GM12878 (cell line): ENCODE results near the gene NTF3. TPM values are rescaled to one million over a fixed set of nuclear protein-coding genes. Genes with fewer than 3 reads are reported as not detected.

Experiments
- ATAC-seq: fragments of 200-7000 bp; cut with Tn5 transposase; 3 replicates; pipeline ENCODE4 v1.9.1; 2020; ENCODE audit warnings: mild to moderate bottlenecking, moderate library complexity
- BruUV-seq: library from RNA; stranded (reverse); fragments of 400-500 nt; replicated peaks from 2 replicates; lab custom pipeline; 2021; lab: Mats Ljungman, UMichigan
- CTCF ChIA-PET: fragments of 300-600 bp; sonication (Branson Sonifier 250); formaldehyde crosslinking; extraction: SDS; loops from one replicate; lab custom pipeline; 2021; ENCODE audit warnings: inconsistent platforms; lab: Yijun Ruan, JAX
- POLR2A ChIA-PET: fragments of 350-600 bp; formaldehyde crosslinking; extraction: SDS; loops from one replicate; lab custom pipeline; 2021; ENCODE audit warnings: inconsistent platforms; lab: Charles Lee
- RAD21 ChIA-PET: fragments of 300-600 bp; sonication (Branson Sonifier 250); formaldehyde crosslinking; loops from one replicate; lab custom pipeline; 2023; ENCODE audit warnings: antibody characterized with exemption; ENCODE audit not compliant: unreplicated experiment; lab: Charles Lee
- SMC1A ChIA-PET: fragments of 300-600 bp; sonication (Branson Sonifier 250); formaldehyde crosslinking; loops from one replicate; lab custom pipeline; 2023; ENCODE audit not compliant: unreplicated experiment, uncharacterized antibody; lab: Charles Lee
- DNase-seq: peaks from one replicate; pipeline ENCODE4 v3.0.0-alpha.2; 2011; ENCODE audit warnings: low read depth, low spot score
- FAIRE-seq: peaks from 3 replicates; lab custom pipeline; 2011; peaks lifted over from hg19 to GRCh38; lab: Jason Lieb, UNC
- H2AFZ ChIP-seq: 2 replicates; pipeline ENCODE4 v1.6.0; 2011; ENCODE audit warnings: low read depth, low read length, control low read depth; ENCODE audit not compliant: control insufficient read depth
- H3K27ac ChIP-seq: 2 replicates; pipeline ENCODE4 v1.5.1; 2011; ENCODE audit warnings: control low read depth; ENCODE audit not compliant: control insufficient read depth, insufficient read depth
- H3K27me3 ChIP-seq, 2 experiments: replicated peaks in 1 of 2; 2 replicates each; pipeline versions ENCODE4 v1.6.0 to v1.6.1; 2011; ENCODE audit warnings: low read length in 1 of 2; ENCODE audit not compliant: control insufficient read depth in 2 of 2, insufficient read depth in 2 of 2
- H3K36me3 ChIP-seq, 2 experiments: 2 replicates each; pipeline ENCODE4 v1.5.1; 2011; ENCODE audit warnings: low read length in 1 of 2; ENCODE audit not compliant: control insufficient read depth in 2 of 2, insufficient read depth in 2 of 2
- H3K4me1 ChIP-seq: 2 replicates; pipeline ENCODE4 v1.6.1; 2011; ENCODE audit warnings: mild to moderate bottlenecking, low read length, moderate library complexity, mixed read lengths; ENCODE audit not compliant: control insufficient read depth, insufficient read depth
- H3K4me2 ChIP-seq: 2 replicates; pipeline ENCODE4 v1.6.0; 2011; ENCODE audit warnings: control low read depth; ENCODE audit not compliant: control insufficient read depth, insufficient read depth
- H3K4me3 ChIP-seq: fragments of 200-600 bp; sonication (generic); 2 replicates; pipeline ENCODE4 v1.5.1; 2016
- H3K79me2 ChIP-seq: 2 replicates; pipeline ENCODE4 v1.6.0; 2011; ENCODE audit warnings: low read length; ENCODE audit not compliant: control insufficient read depth, insufficient read depth
- H3K9ac ChIP-seq: 2 replicates; pipeline ENCODE4 v1.8.0; 2011; ENCODE audit warnings: low read length, control low read depth, mixed read lengths; ENCODE audit not compliant: control insufficient read depth, insufficient read depth
- H3K9me3 ChIP-seq: replicated peaks from 3 replicates; pipeline ENCODE4 v1.5.1; 2011; ENCODE audit warnings: mild to moderate bottlenecking, low read length; ENCODE audit not compliant: control insufficient read depth, insufficient read depth
- H4K20me1 ChIP-seq: 2 replicates; pipeline ENCODE4 v1.6.0; 2011; ENCODE audit not compliant: control insufficient read depth, insufficient read depth
- ASH2L ChIP-seq: fragments of 300-600, 200-600 bp; sonication (generic); IDR thresholded peaks from 2 replicates; pipeline ENCODE4 v1.6.1; 2017; ENCODE audit warnings: low read depth, mild to moderate bottlenecking, borderline replicate concordance
- BACH1 ChIP-seq: fragments of 450-650 bp; IDR thresholded peaks from 2 replicates; pipeline ENCODE4 v1.6.1; 2017; ENCODE audit warnings: mild to moderate bottlenecking, borderline replicate concordance
- CHD4 ChIP-seq: fragments of 200-600 bp; sonication (generic); IDR thresholded peaks from 2 replicates; pipeline ENCODE4 v1.6.1; 2016; ENCODE audit warnings: mild to moderate bottlenecking
- EP300 ChIP-seq, 2 experiments: fragments of 150-350 bp in 1 of 2; IDR thresholded peaks; 2 replicates each; pipeline ENCODE4 v1.6.1; 2011 to 2012; ENCODE audit warnings: low read depth in 2 of 2, low read length in 2 of 2, borderline replicate concordance in 1 of 2, improper control_type of control experiment in 1 of 2, inconsistent platforms in 1 of 2; ENCODE audit not compliant: control insufficient read depth in 1 of 2
- HCFC1 ChIP-seq: fragments of 150-350 bp; IDR thresholded peaks from 2 replicates; pipeline ENCODE4 v1.6.1; 2014; ENCODE audit warnings: low read length
- MXI1 ChIP-seq: fragments of 150-350 bp; IDR thresholded peaks from 2 replicates; pipeline ENCODE4 v1.6.1; 2011; ENCODE audit warnings: low read depth, mild to moderate bottlenecking, inconsistent platforms, low read length, improper control_type of control experiment
- NR2F1 ChIP-seq: fragments of 450-650 bp; conservative IDR thresholded peaks from 2 replicates; pipeline ENCODE4 v1.6.1; 2017; ENCODE audit warnings: mild to moderate bottlenecking
- RAD21 ChIP-seq: IDR thresholded peaks from 2 replicates; pipeline ENCODE4 v1.6.1; 2011; ENCODE audit warnings: mild to moderate bottlenecking, low read depth, low read length, moderate library complexity; ENCODE audit not compliant: insufficient read depth
- RBBP5 ChIP-seq: fragments of 200-600 bp; sonication (generic); conservative IDR thresholded peaks from 2 replicates; pipeline ENCODE4 v1.6.1; 2016
- RCOR1 ChIP-seq: conservative IDR thresholded peaks from 2 replicates; pipeline ENCODE4 v1.6.1; 2012; ENCODE audit warnings: low read depth, low read length, improper control_type of control experiment
- SIN3A ChIP-seq: IDR thresholded peaks from 2 replicates; pipeline ENCODE4 v1.6.1; 2012; ENCODE audit warnings: low read depth, low read length, improper control_type of control experiment
- SMC3 ChIP-seq: IDR thresholded peaks from 2 replicates; pipeline ENCODE4 v1.6.1; 2011; ENCODE audit warnings: low read length, improper control_type of control experiment, borderline replicate concordance
- SP1 ChIP-seq: IDR thresholded peaks from one replicate; pipeline ENCODE4 v1.6.1; 2011; ENCODE audit warnings: low read depth, low read length
- STAT1 ChIP-seq: fragments of 450-650 bp; conservative IDR thresholded peaks from 2 replicates; pipeline ENCODE4 v1.6.1; 2014; ENCODE audit warnings: antibody characterized with exemption, mild to moderate bottlenecking
- WRNIP1 ChIP-seq: IDR thresholded peaks from 2 replicates; pipeline ENCODE4 v1.6.1; 2011; ENCODE audit warnings: low read depth, low read length, improper control_type of control experiment, borderline replicate concordance
- WGBS: methylation state at CpG from one replicate; pipeline ENCODE4 v1.1.6; 2016; ENCODE audit warnings: low lambda C conversion rate; ENCODE audit not compliant: insufficient replicate concordance, insufficient coverage; ENCODE audit errors: missing lambda C conversion rate; 5-methylcytosine and 5-hydroxymethylcytosine counted together
- in situ Hi-C: fragments of 300-500 bp; cut with MboI; formaldehyde crosslinking; loops from 9 replicates; pipeline ENCODE4 v1.14.3; 2018; ENCODE audit warnings: mixed read lengths
- intact Hi-C: fragments of 100-400 bp; cut with micrococcal nuclease; formaldehyde crosslinking; loops from one replicate; pipeline ENCODE4 v1.14.2; 2022; ENCODE audit not compliant: unreplicated experiment
- polyA plus RNA-seq, 11 experiments: library from polyadenylated mRNA; depleted of rRNA in 4 of 11; unstranded in 6 of 11; stranded (reverse) in 5 of 11; fragments of >200 nt; fragmentation: Nextera tagmentation in 4 of 11; fragmentation: Illumina TruSeq in 1 of 11; extraction: Ambion mirVana in 4 of 11; extraction: Trizol in 1 of 11; gene quantifications; 1 replicate in 1 of 11; 2 replicates in 10 of 11; pipeline versions ENCODE4 v1.2.1 to v1.2.3, GENCODE V29; 2011 to 2016; ENCODE audit warnings: inconsistent platforms in 2 of 11, missing spikeins in 2 of 11, low read depth in 1 of 11
- total RNA-seq, 4 experiments: library from RNA; depleted of rRNA in 3 of 4; stranded (reverse); fragments of >200 nt in 3 of 4; fragmentation: Illumina TruSeq in 1 of 4; extraction: Trizol in 1 of 4; gene quantifications; 2 replicates each; pipeline versions ENCODE4 v1.2.1 to v1.2.3, GENCODE V29; 2013 to 2021
- TF ChIP-seq, protein P1 (sequence below): IDR thresholded peaks from 2 replicates; pipeline ENCODE4 v1.6.1; 2012; ENCODE audit warnings: mild to moderate bottlenecking, low read depth, low read length
- TF ChIP-seq, protein P2 (sequence below): IDR thresholded peaks from 2 replicates; pipeline ENCODE4 v1.6.1; 2011; ENCODE audit warnings: mild to moderate bottlenecking, low read depth, low read length, moderate library complexity; ENCODE audit not compliant: insufficient replicate concordance

Gene NTF3
- total and polyA plus RNA-seq, 10 of the 15 experiments (the other 5 are each of a cell fraction or from before 2014, with no cell fraction given), result 0.07 TPM; not detected in 9

DNA sequence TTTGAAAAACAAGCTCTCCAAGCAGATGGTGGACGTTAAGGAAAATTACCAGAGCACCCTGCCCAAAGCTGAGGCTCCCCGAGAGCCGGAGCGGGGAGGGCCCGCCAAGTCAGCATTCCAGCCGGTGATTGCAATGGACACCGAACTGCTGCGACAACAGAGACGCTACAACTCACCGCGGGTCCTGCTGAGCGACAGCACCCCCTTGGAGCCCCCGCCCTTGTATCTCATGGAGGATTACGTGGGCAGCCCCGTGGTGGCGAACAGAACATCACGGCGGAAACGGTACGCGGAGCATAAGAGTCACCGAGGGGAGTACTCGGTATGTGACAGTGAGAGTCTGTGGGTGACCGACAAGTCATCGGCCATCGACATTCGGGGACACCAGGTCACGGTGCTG lies 62.4 kb downstream of the NTF3 start (continued):
- TF ChIP-seq RBBP5 (no peak), SMC3 (no peak), MXI1 (no peak), NR2F1 (no peak), HCFC1 (no peak)
- TF ChIP-seq, protein P1, sequence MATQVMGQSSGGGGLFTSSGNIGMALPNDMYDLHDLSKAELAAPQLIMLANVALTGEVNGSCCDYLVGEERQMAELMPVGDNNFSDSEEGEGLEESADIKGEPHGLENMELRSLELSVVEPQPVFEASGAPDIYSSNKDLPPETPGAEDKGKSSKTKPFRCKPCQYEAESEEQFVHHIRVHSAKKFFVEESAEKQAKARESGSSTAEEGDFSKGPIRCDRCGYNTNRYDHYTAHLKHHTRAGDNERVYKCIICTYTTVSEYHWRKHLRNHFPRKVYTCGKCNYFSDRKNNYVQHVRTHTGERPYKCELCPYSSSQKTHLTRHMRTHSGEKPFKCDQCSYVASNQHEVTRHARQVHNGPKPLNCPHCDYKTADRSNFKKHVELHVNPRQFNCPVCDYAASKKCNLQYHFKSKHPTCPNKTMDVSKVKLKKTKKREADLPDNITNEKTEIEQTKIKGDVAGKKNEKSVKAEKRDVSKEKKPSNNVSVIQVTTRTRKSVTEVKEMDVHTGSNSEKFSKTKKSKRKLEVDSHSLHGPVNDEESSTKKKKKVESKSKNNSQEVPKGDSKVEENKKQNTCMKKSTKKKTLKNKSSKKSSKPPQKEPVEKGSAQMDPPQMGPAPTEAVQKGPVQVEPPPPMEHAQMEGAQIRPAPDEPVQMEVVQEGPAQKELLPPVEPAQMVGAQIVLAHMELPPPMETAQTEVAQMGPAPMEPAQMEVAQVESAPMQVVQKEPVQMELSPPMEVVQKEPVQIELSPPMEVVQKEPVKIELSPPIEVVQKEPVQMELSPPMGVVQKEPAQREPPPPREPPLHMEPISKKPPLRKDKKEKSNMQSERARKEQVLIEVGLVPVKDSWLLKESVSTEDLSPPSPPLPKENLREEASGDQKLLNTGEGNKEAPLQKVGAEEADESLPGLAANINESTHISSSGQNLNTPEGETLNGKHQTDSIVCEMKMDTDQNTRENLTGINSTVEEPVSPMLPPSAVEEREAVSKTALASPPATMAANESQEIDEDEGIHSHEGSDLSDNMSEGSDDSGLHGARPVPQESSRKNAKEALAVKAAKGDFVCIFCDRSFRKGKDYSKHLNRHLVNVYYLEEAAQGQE, result no peak
- TF ChIP-seq, all 136 proteins: peak for 0

DNA sequence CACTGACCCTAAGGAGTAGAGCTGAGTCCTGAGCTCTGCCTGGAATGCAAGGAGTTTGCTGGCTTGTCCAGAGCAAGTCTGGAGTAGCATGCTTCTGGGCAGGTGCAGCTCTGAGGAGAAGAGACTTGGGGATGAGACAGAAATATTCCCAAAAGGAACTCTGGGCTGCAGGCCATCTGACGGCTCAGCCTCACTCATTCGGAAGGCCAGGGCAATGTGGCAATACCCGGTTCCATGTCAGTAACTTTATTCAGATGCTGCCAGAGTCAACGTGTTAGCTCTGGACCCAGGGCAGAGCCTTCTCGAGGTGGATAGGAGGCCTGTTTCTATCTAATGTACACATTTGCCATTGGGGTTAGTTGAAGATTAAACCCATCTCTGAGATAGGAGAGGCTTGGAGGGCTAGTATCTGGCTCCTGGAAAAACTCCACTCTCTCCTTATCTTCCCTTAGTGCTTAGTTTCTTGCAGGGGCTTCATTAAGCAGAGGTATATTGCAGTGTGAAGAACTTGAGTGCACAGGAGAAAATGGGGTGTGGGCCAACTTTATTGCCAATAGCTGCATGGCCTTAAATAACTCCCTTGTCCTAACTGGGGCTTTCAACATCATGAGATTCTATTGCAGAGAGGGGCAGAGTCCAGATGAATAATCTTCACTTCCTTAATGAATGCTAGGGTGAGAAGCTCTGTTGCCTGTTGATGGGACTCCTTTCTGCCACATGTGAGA lies 65.6 kb downstream of the NTF3 start:
- POLR2A ChIA-PET, result no interaction called here
- Histone ChIP-seq H3K36me3 (no peaks in the 10 kb centered on the region), H2AFZ (no peak overlapping the region), H3K27ac (no peak overlapping the region), H3K4me1 (no peaks in the 10 kb centered on the region), H3K4me2 (no peak overlapping the region)
- intact Hi-C loops, result no loop called here
- DNase-seq (no peak), FAIRE-seq (no peak)
- WGBS, result 25% methylated on average over 5 of the region's 5 CpGs
- TF ChIP-seq RAD21 (no peak), STAT1 (no peak), SP1 (no peak), ASH2L (no peak), WRNIP1 (no peak), BACH1 (no peak), EP300 (IDR thresholded peaks at IDR 0.05; ENCODE audit: borderline replicate concordance in 1 of 2, control insufficient read depth in 1 of 2, low read depth in 2 of 2, low read length in 2 of 2) (no peak), CHD4 (no peak), SIN3A (no peak), RCOR1 (no peak)
- TF ChIP-seq, protein P2, sequence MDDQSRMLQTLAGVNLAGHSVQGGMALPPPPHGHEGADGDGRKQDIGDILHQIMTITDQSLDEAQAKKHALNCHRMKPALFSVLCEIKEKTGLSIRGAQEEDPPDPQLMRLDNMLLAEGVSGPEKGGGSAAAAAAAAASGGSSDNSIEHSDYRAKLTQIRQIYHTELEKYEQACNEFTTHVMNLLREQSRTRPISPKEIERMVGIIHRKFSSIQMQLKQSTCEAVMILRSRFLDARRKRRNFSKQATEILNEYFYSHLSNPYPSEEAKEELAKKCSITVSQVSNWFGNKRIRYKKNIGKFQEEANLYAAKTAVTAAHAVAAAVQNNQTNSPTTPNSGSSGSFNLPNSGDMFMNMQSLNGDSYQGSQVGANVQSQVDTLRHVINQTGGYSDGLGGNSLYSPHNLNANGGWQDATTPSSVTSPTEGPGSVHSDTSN, result no peak
- TF ChIP-seq, all 136 proteins: peak for 0
- ChIA-PET RAD21 (no interaction called here), CTCF (no interaction called here), SMC1A (no interaction called here)
- BruUV-seq, result no TSS peak
- no peak for ATAC-seq
- Histone ChIP-seq H3K79me2 (no peaks in the 10 kb centered on the region), H3K9me3 (no peaks in the 10 kb centered on the region), H4K20me1 (no peaks in the 10 kb centered on the region), H3K9ac (no peak overlapping the region), H3K27me3 (peaks cover 0 to 3% of the 10 kb centered on the region in 2 experiments; a peak in 3 of 4 replicates), H3K4me3 (no peak overlapping the region)
- in situ Hi-C loops, result no loop called here
